ENCODE results near the gene SLC2A8.

DNA sequence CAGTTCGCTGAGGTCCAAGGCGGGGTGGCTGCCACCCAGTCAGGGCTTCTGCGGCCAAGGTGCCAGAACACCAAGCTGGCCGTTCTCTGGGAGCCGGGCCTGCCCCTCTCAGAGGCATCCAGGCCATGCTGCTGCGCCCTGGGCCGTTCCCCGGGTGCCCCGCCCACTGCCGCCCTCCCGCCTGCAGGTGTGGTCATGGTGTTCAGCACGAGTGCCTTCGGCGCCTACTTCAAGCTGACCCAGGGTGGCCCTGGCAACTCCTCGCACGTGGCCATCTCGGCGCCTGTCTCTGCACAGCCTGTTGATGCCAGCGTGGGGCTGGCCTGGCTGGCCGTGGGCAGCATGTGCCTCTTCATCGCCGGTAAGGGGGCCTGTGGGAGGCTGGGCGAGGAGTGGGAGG is 7.7 kb downstream of the SLC2A8 start:
- TF ChIP-seq, protein P1, sequence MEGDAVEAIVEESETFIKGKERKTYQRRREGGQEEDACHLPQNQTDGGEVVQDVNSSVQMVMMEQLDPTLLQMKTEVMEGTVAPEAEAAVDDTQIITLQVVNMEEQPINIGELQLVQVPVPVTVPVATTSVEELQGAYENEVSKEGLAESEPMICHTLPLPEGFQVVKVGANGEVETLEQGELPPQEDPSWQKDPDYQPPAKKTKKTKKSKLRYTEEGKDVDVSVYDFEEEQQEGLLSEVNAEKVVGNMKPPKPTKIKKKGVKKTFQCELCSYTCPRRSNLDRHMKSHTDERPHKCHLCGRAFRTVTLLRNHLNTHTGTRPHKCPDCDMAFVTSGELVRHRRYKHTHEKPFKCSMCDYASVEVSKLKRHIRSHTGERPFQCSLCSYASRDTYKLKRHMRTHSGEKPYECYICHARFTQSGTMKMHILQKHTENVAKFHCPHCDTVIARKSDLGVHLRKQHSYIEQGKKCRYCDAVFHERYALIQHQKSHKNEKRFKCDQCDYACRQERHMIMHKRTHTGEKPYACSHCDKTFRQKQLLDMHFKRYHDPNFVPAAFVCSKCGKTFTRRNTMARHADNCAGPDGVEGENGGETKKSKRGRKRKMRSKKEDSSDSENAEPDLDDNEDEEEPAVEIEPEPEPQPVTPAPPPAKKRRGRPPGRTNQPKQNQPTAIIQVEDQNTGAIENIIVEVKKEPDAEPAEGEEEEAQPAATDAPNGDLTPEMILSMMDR (IDR thresholded peaks at IDR 0.05; ENCODE audit: low read length): no peak
- TF ChIP-seq EZH2 (IDR thresholded peaks at IDR 0.05; ENCODE audit: borderline replicate concordance, low read length): no peak
